Muscle layer of colon (tissue), 2 donors: ENCODE data around the gene ISG20.

Experiments used
- H3K27ac ChIP-seq: one replicate; pipeline ENCODE4 v1.7.0; 2013; ENCODE audit warnings: low read depth, mild to moderate bottlenecking, low read length, moderate library complexity
- H3K27me3 ChIP-seq, 2 donors: one replicate each; pipeline ENCODE4 v1.7.0; 2013; ENCODE audit warnings: low read length in 2 of 2, mild to moderate bottlenecking in 2 of 2; ENCODE audit not compliant: insufficient read depth in 2 of 2, control insufficient read depth in 1 of 2
- H3K36me3 ChIP-seq: one replicate; pipeline ENCODE4 v1.7.0; 2013; ENCODE audit warnings: mild to moderate bottlenecking, low read length; ENCODE audit not compliant: insufficient read depth
- H3K4me1 ChIP-seq: one replicate; pipeline ENCODE4 v1.7.0; 2013; ENCODE audit warnings: mild to moderate bottlenecking, low read length; ENCODE audit not compliant: insufficient read depth
- H3K4me3 ChIP-seq, 2 donors: one replicate each; pipeline ENCODE4 v1.7.0; 2013; ENCODE audit warnings: low read length in 2 of 2, low read depth in 1 of 2, mild to moderate bottlenecking in 1 of 2, moderate library complexity in 1 of 2
- H3K9ac ChIP-seq: one replicate; pipeline ENCODE4 v1.7.0; 2013; ENCODE audit warnings: low read length
- H3K9me3 ChIP-seq: one replicate; pipeline ENCODE4 v1.7.0; 2013; ENCODE audit warnings: mild to moderate bottlenecking, low read length
- donor health status: abdominal sarcoma.
- donor health status: Adenocarcinoma of cecum.

Gene ISG20

GRCh38 chr15:88651136-88651732 is 12.4 kb downstream of the ISG20 start:
- H3K9me3 ChIP-seq = no peaks in the 10 kb centered on the region
- H3K4me1 ChIP-seq = peaks cover 5% of the 10 kb centered on the region
- no peak overlapping the region for H3K9ac ChIP-seq
- H3K27ac ChIP-seq = no peak overlapping the region
- H3K4me3 ChIP-seq = no peak overlapping the region
- H3K36me3 ChIP-seq = no peaks in the 10 kb centered on the region
- H3K27me3 ChIP-seq = no peaks in the 10 kb centered on the region

- Histone ChIP-seq H3K27ac (no peak overlapping the region), H3K4me1 (peaks cover 5% of the 10 kb centered on the region), H3K9ac (no peak overlapping the region), H3K9me3 (no peaks in the 10 kb centered on the region), H3K4me3 (no peak overlapping the region), H3K36me3 (no peaks in the 10 kb centered on the region), H3K27me3 (no peaks in the 10 kb centered on the region)
Measured at GRCh38 chr15:88651971-88652370, 13.2 kb downstream of the ISG20 start.

DNA sequence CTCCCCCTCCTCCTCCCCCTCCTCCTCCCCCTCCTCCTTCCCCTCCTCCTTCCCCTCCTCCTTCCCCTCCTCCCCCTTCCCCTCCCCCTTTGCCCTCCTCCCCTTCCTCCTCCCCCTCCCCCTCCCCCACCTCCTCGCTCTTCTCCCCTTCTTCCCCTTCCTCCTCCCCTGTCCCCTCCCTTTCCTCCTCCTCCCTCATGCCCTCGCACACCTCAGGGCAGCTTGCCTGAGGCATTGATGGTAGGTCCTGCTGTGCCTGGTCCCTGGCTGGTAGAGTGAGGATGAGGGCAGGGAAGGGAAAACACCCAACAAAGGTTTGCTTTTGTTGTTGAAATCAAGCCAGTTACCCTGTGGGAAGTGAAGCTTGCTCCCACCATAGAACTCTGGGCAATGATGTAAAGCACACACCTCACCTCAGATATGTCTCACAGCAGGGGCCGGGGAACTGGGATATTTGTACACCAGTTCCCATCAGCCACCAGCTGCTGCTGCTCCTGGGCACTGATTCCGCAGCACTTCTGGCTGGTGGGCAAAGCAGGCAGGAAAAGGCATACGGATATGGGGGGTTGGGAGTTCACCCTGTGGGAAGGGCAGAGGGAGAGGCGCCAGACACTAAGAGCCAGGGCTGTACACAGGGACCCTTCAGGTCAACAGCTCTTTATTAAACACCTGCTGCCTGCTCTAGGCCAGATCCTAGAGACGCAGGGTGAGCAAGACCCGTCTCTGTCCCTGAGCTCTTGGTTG is 13.8 kb downstream of the ISG20 start:
- H3K27ac ChIP-seq = no peak overlapping the region
- H3K27me3 ChIP-seq = peaks cover 0 to 2% of the 10 kb centered on the region in 2 donors
- H3K36me3 ChIP-seq = no peaks in the 10 kb centered on the region
- H3K9me3 ChIP-seq = no peaks in the 10 kb centered on the region
- peaks cover 5% of the 10 kb centered on the region for H3K4me1 ChIP-seq
- no peak overlapping the region for H3K4me3 ChIP-seq
- H3K9ac ChIP-seq = no peak overlapping the region

- H3K9me3 ChIP-seq = no peaks in the 10 kb centered on the region
- no peak overlapping the region for H3K27ac ChIP-seq
- H3K27me3 ChIP-seq = peaks cover 0 to 5% of the 10 kb centered on the region in 2 donors
- no peak overlapping the region for H3K4me3 ChIP-seq
- H3K4me1 ChIP-seq = peaks cover 5% of the 10 kb centered on the region
- H3K9ac ChIP-seq = no peak overlapping the region
- no peaks in the 10 kb centered on the region for H3K36me3 ChIP-seq
Measured at GRCh38 chr15:88653200-88654064, 14.6 kb downstream of the ISG20 start.

DNA sequence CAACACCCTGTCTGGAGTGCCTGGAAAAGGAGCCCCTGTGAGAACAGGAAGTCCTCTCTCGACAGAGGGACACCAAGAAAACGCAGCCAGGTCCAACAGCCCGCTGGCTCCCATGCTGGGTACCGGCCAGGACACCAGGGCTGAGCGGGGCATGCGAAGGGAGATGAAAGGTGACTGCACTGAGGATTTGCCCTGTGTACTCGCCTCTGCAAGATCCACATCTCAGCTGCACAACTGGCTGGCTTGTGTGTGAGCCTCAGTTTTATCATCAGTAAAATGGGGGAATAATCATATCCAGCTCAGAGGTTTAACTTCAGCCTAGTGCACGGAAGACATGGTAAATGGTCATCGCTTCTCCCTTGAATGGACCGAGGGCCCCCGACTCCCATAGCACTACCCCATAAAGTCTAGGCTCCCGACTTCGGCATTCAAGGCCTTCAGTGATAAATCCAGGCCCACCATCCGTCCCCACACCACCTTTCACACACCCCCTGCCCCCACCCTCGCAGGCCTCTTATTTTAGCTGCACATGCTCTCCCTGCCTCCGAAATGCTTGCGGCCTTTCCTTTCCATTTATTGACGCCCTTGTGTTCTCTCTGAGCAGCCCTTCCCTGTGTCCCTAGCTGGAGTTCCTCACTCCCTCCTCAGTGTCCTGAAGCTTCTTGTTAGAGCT is 15.8 kb downstream of the ISG20 start:
- H3K9ac ChIP-seq = no peak overlapping the region
- H3K4me1 ChIP-seq = no peaks in the 10 kb centered on the region
- H3K9me3 ChIP-seq = no peaks in the 10 kb centered on the region
- peaks cover 0 to 5% of the 10 kb centered on the region in 2 donors for H3K27me3 ChIP-seq
- H3K4me3 ChIP-seq = no peak overlapping the region
- H3K27ac ChIP-seq = no peak overlapping the region
- no peaks in the 10 kb centered on the region for H3K36me3 ChIP-seq

DNA sequence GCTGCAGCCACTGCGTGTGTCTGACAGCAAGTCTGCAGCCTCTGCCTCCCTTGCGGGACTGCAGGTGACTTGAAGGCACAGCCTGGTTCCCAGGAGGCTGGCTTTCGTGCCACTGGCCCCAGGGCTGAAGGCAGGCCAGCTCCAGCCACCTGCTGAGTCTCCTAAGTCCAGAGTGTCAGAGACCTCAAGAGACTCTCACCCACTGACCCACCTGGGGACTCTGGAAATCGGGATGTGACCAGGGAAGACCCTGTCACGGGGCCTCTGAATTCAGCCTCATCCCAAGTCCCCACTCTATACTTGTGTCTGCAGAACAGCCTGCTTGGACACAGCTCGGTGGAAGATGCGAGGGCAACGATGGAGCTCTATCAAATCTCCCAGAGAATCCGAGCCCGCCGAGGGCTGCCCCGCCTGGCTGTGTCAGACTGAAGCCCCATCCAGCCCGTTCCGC is 16.3 kb downstream of the ISG20 start:
- Histone ChIP-seq H3K9me3 (no peaks in the 10 kb centered on the region), H3K27ac (no peak overlapping the region), H3K9ac (no peak overlapping the region), H3K4me1 (no peaks in the 10 kb centered on the region), H3K27me3 (peaks cover 0 to 5% of the 10 kb centered on the region in 2 donors), H3K4me3 (no peak overlapping the region), H3K36me3 (no peaks in the 10 kb centered on the region)

GRCh38 chr15:88655800-88656488 is 17.1 kb downstream of the ISG20 start:
- Histone ChIP-seq H3K36me3 (no peaks in the 10 kb centered on the region), H3K27ac (no peak overlapping the region), H3K9ac (no peak overlapping the region), H3K27me3 (peaks cover 0 to 5% of the 10 kb centered on the region in 2 donors), H3K9me3 (no peaks in the 10 kb centered on the region), H3K4me1 (no peaks in the 10 kb centered on the region), H3K4me3 (no peak overlapping the region)

- H3K4me3 ChIP-seq = no peak overlapping the region
- no peak overlapping the region for H3K27ac ChIP-seq
- no peak overlapping the region for H3K9ac ChIP-seq
Measured at GRCh38 chr15:88656760-88657221, 18.0 kb downstream of the ISG20 start.

DNA sequence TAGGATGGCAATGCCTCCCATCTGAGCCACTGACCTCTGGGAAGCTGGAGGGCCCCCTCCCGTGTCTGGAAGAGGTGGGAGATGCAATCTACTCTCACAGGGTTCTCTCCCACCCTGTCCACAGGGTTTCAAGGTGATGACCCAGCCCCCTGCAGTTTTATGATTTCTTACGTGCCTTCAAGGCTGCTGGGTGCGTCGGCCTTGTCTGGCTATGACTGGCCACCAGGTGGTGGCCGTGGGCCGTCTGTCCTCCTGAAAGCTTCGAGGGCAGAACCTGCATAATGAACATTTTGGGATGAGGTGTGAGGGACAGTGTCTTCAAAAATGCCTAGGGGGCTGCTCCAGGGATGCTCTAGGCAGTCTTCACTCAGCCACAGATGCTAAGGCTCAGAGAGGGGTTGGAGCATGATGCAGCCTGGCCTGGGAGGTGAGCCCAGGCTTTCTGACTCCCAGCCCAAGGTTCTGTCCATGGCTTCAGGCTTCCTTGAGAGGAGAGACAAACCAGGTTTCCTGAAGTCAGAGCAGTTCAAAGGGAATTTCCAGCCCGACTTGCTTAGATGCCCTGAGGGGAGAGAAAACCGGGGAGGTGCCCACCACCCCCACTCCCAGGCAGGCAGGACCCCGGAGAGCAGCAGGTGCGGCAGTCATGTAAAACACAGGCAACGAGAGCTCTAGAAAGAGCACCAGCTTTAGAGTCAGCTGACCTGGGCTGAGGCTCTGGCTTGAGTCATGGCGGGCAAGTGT is 18.7 kb downstream of the ISG20 start:
- Histone ChIP-seq H3K4me1 (no peaks in the 10 kb centered on the region), H3K36me3 (no peaks in the 10 kb centered on the region), H3K27me3 (peaks cover 0 to 5% of the 10 kb centered on the region in 2 donors), H3K27ac (no peak overlapping the region), H3K9me3 (no peaks in the 10 kb centered on the region), H3K9ac (no peak overlapping the region), H3K4me3 (no peak overlapping the region)

More at GRCh38 chr15:88656760-88657221, 18.0 kb downstream of the ISG20 start:
- H3K36me3 ChIP-seq = no peaks in the 10 kb centered on the region
- peaks cover 0 to 5% of the 10 kb centered on the region in 2 donors for H3K27me3 ChIP-seq
- no peaks in the 10 kb centered on the region for H3K4me1 ChIP-seq
- no peaks in the 10 kb centered on the region for H3K9me3 ChIP-seq
